Trophoblast cell (in vitro differentiated cells and primary cell): ENCODE results near the gene HYCC1.
A peak's percentile ranks its signal among the peaks of the same experiment; 100 is the strongest.
"Not testable (repeated sequence)": the region's sequence is repeated elsewhere in the genome, so short reads cannot be mapped to it uniquely, and the experiment has no call there.

Experiments
- DNase-seq, 2 donors: peaks; one replicate each; pipeline ENCODE4 v3.0.0-alpha.2; 2016
- H2AFZ ChIP-seq: 2 replicates; pipeline ENCODE4 v1.6.1; 2013; ENCODE audit warnings: low read length, moderate library complexity, mild to moderate bottlenecking; ENCODE audit not compliant: insufficient read depth, poor library complexity
- H2AK5ac ChIP-seq: 2 replicates; pipeline ENCODE4 v1.6.1; 2013; ENCODE audit warnings: mild to moderate bottlenecking, low read length
- H2BK120ac ChIP-seq: 2 replicates; pipeline ENCODE4 v1.6.1; 2013; ENCODE audit warnings: low read length, mild to moderate bottlenecking, moderate library complexity; ENCODE audit not compliant: insufficient read depth, poor library complexity
- H2BK12ac ChIP-seq: 2 replicates; pipeline ENCODE4 v1.6.1; 2013; ENCODE audit warnings: mild to moderate bottlenecking, low read length, moderate library complexity
- H2BK5ac ChIP-seq: 2 replicates; pipeline ENCODE4 v1.6.1; 2013; ENCODE audit warnings: low read length, low read depth, moderate library complexity, mild to moderate bottlenecking; ENCODE audit not compliant: poor library complexity
- H3K14ac ChIP-seq: 2 replicates; pipeline ENCODE4 v1.6.1; 2013; ENCODE audit warnings: mild to moderate bottlenecking, low read length
- H3K18ac ChIP-seq: 2 replicates; pipeline ENCODE4 v1.6.1; 2013; ENCODE audit warnings: mild to moderate bottlenecking, low read length
- H3K23ac ChIP-seq: 2 replicates; pipeline ENCODE4 v1.6.1; 2013; ENCODE audit warnings: low read length
- H3K27ac ChIP-seq: 2 replicates; pipeline ENCODE4 v1.5.1; 2013; ENCODE audit warnings: low read depth, mild to moderate bottlenecking, inconsistent platforms, low read length, moderate library complexity
- H3K27me3 ChIP-seq: 2 replicates; pipeline ENCODE4 v1.6.1; 2013; ENCODE audit warnings: inconsistent platforms, mild to moderate bottlenecking, low read length, moderate library complexity; ENCODE audit not compliant: insufficient read depth
- H3K36me3 ChIP-seq, 2 experiments: 1 replicate in 1 of 2; 2 replicates in 1 of 2; pipeline ENCODE4 v1.6.1; 2013; ENCODE audit warnings: low read length in 2 of 2, mild to moderate bottlenecking in 2 of 2, moderate library complexity in 1 of 2; ENCODE audit not compliant: insufficient read depth in 2 of 2, control insufficient read depth in 1 of 2
- H3K4ac ChIP-seq: 2 replicates; pipeline ENCODE4 v1.6.1; 2013; ENCODE audit warnings: low read depth, mild to moderate bottlenecking, low read length, moderate library complexity
- H3K4me1 ChIP-seq, 2 experiments: 1 replicate in 1 of 2; 2 replicates in 1 of 2; pipeline ENCODE4 v1.6.1; 2013; ENCODE audit warnings: low read length in 2 of 2, mild to moderate bottlenecking in 2 of 2, moderate library complexity in 1 of 2; ENCODE audit not compliant: insufficient read depth in 2 of 2, control insufficient read depth in 1 of 2
- H3K4me2 ChIP-seq: 2 replicates; pipeline ENCODE4 v1.6.1; 2013; ENCODE audit warnings: inconsistent platforms, mild to moderate bottlenecking, low read length, moderate library complexity
- H3K4me3 ChIP-seq: 2 replicates; pipeline ENCODE4 v1.5.1; 2013; ENCODE audit warnings: mild to moderate bottlenecking, low read depth, low read length, inconsistent platforms
- H3K79me1 ChIP-seq: one replicate; pipeline ENCODE4 v1.6.1; 2013; ENCODE audit warnings: low read length
- H3K79me2 ChIP-seq: 2 replicates; pipeline ENCODE4 v1.6.1; 2013; ENCODE audit warnings: low read length, mild to moderate bottlenecking; ENCODE audit not compliant: control insufficient read depth, insufficient read depth, poor library complexity
- H3K9ac ChIP-seq: 2 replicates; pipeline ENCODE4 v1.6.1; 2013; ENCODE audit warnings: mild to moderate bottlenecking, low read length
- H3K9me3 ChIP-seq: 2 replicates; pipeline ENCODE4 v1.6.1; 2013; ENCODE audit warnings: low read depth, mild to moderate bottlenecking, control low read depth, inconsistent platforms, low read length; ENCODE audit not compliant: insufficient read depth
- H4K12ac ChIP-seq: 2 replicates; pipeline ENCODE4 v1.6.1; 2013; ENCODE audit warnings: low read depth, mild to moderate bottlenecking, low read length, moderate library complexity
- H4K8ac ChIP-seq: 2 replicates; pipeline ENCODE4 v1.6.1; 2013; ENCODE audit warnings: low read depth, mild to moderate bottlenecking, low read length, moderate library complexity
- H4K91ac ChIP-seq: one replicate; pipeline ENCODE4 v1.6.1; 2013; ENCODE audit warnings: low read depth, mild to moderate bottlenecking, low read length, moderate library complexity
- WGBS: extraction: QIAGEN DNeasy Blood & Tissue Kit; methylation state at CpG from one replicate; pipeline ENCODE4 v1.1.7; 2013; ENCODE audit warnings: missing lambda C conversion rate; ENCODE audit not compliant: insufficient read length, insufficient coverage; ENCODE audit errors: extremely low coverage; 5-methylcytosine and 5-hydroxymethylcytosine counted together

HYCC1 gene

GRCh38 chr7:23044581-23044980 lies 30.7 kb upstream of the HYCC1 start:
- Histone ChIP-seq H2BK12ac (no peak overlapping the region), H3K18ac (no peak overlapping the region), H3K4me1 (no peaks in the 10 kb centered on the region), H2BK5ac (no peak overlapping the region), H3K4ac (no peak overlapping the region), H3K4me3 (no peak overlapping the region), H4K12ac (no peak overlapping the region), H4K91ac (no peak overlapping the region), H2AK5ac (no peak overlapping the region), H3K79me1 (no peaks in the 10 kb centered on the region), H2BK120ac (no peak overlapping the region), H3K27me3 (no peaks in the 10 kb centered on the region), H4K8ac (no peak overlapping the region), H2AFZ (no peak overlapping the region), H3K4me2 (no peak overlapping the region), H3K27ac (no peak overlapping the region), H3K36me3 (no peaks in the 10 kb centered on the region), H3K14ac (no peak overlapping the region), H3K79me2 (no peaks in the 10 kb centered on the region), H3K23ac (no peak overlapping the region), H3K9ac (no peak overlapping the region), H3K9me3 (no peaks in the 10 kb centered on the region)
- DNase-seq = peak; percentile 19 to 89
- no CpG with 5 or more reads among the region's 3 CpGs for WGBS

- Histone ChIP-seq H3K4me3 (no peak overlapping the region), H3K36me3 (no peaks in the 10 kb centered on the region), H2BK12ac (no peak overlapping the region), H3K4me2 (no peak overlapping the region), H3K4me1 (no peaks in the 10 kb centered on the region), H3K4ac (no peak overlapping the region), H3K14ac (no peak overlapping the region), H3K18ac (no peak overlapping the region), H3K27me3 (no peaks in the 10 kb centered on the region), H4K12ac (no peak overlapping the region), H4K91ac (no peak overlapping the region), H3K79me1 (no peaks in the 10 kb centered on the region), H3K23ac (no peak overlapping the region), H3K79me2 (no peaks in the 10 kb centered on the region), H3K9ac (no peak overlapping the region), H2BK5ac (no peak overlapping the region), H3K9me3 (no peaks in the 10 kb centered on the region), H4K8ac (no peak overlapping the region), H2AK5ac (no peak overlapping the region), H3K27ac (no peak overlapping the region), H2BK120ac (no peak overlapping the region), H2AFZ (no peak overlapping the region)
- DNase-seq = no peak
- WGBS = no CpG with 5 or more reads among the region's 2 CpGs
Observed at GRCh38 chr7:23043441-23043840, 29.5 kb upstream of the HYCC1 start.

- not testable (repeated sequence) for H3K79me2 ChIP-seq, H3K79me1 ChIP-seq, H3K18ac ChIP-seq
Observed at GRCh38 chr7:23039674-23040073, 25.7 kb upstream of the HYCC1 start.

GRCh38 chr7:23035542-23036371 lies 21.8 kb upstream of the HYCC1 start:
- not testable (repeated sequence) for H2BK120ac ChIP-seq, H3K23ac ChIP-seq, H3K79me2 ChIP-seq, H3K36me3 ChIP-seq, H2BK12ac ChIP-seq, H4K91ac ChIP-seq, H3K27me3 ChIP-seq, H3K79me1 ChIP-seq, H3K9ac ChIP-seq, H3K9me3 ChIP-seq, H3K14ac ChIP-seq, H3K18ac ChIP-seq, H4K8ac ChIP-seq, H2BK5ac ChIP-seq, H3K4me3 ChIP-seq, H3K4me2 ChIP-seq, H2AK5ac ChIP-seq, H3K4me1 ChIP-seq, H3K4ac ChIP-seq, DNase-seq, H2AFZ ChIP-seq, H4K12ac ChIP-seq, H3K27ac ChIP-seq
- WGBS = no CpG with 5 or more reads among the region's 34 CpGs

More at GRCh38 chr7:23039674-23040073, 25.7 kb upstream of the HYCC1 start:
- not testable (repeated sequence) for H3K9me3 ChIP-seq, H3K4me1 ChIP-seq, DNase-seq, H3K9ac ChIP-seq, H4K12ac ChIP-seq, H2BK12ac ChIP-seq, H2BK120ac ChIP-seq, H3K36me3 ChIP-seq, H2BK5ac ChIP-seq, H2AFZ ChIP-seq, H3K23ac ChIP-seq, H3K4me3 ChIP-seq, H3K14ac ChIP-seq, H4K91ac ChIP-seq, H4K8ac ChIP-seq, H3K4ac ChIP-seq, H2AK5ac ChIP-seq, H3K27me3 ChIP-seq, H3K27ac ChIP-seq, H3K4me2 ChIP-seq
- WGBS = no CpG with 5 or more reads among the region's 4 CpGs
